ENCODE results near the gene BCDIN3D.
A peak's percentile ranks its signal among the peaks of the same experiment; 100 is the strongest.
"Not testable (repeated sequence)": the region's sequence is repeated elsewhere in the genome, so short reads cannot be mapped to it uniquely, and the experiment has no call there.

BCDIN3D gene

DNA sequence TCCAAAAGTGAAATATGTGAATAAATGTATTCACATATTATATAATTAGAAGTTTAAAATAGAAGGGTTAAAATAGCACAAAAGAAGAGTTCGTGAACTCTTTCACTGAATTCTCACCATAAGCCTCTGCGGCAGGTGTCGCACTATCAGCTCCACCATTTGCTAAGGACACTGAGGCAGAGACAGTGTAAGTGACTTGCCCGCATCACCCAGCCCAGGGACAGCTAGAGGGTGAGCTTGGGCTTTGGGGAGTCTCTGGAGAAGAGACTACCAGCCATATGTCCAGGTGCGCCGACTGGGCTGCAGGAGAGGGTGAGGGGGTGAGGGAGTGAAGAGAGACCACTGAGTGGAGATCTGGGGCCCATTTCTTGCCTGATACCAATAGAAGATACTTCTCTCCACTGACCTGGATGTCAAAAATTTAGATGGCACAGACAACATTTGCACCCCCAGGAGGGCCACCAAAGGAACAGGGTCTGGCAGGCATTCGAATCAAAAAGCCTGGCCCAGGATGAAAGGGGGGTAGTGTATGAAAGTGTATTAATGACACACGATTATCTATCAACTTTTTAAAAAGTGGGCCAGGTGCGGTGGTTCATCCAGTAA is 32.3 kb upstream of the BCDIN3D start:
- no peak for DNase-seq

DNA sequence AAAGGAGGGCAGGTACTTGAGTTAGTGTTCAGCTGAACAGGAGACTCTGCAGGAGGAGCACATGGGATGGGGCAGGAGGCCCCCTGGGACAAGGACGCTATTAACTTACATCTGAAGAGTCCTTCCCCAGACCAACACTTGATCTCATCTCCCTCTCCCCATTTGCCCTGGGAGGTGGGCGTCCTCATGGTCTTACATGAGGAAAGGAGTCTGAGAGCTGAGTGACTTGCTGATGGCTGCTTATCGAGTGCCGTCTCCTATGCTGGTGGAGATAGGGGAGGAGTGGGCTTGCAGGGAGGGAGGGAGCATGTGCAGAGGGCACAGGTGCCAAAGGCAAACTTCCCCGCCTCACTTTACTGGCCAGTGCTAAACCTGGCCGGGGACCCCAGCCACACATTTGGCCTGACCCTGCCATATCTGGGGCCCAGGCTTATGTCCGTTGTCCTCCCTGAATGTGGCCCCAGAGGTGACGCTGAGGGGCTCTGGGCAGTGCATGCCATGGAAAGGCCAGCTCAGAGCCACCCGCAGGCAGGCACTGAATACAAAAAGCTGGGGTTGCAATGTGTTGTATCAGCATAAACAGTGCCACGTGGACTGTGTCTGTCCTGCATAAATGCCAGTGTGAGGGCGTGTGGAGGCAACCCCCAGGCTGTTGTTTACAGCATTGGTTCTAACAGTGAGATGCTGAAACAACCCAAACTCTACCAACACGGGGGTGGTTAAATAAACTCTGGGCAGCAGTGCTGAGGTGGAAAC is 31.4 kb upstream of the BCDIN3D start:
- no peak for DNase-seq

GRCh38 chr12:49873361-49873934 is 30.5 kb upstream of the BCDIN3D start:
- no peak for DNase-seq

- peak; percentile 77 for DNase-seq
Measured at GRCh38 chr12:49872781-49873181, 29.9 kb upstream of the BCDIN3D start.

DNA sequence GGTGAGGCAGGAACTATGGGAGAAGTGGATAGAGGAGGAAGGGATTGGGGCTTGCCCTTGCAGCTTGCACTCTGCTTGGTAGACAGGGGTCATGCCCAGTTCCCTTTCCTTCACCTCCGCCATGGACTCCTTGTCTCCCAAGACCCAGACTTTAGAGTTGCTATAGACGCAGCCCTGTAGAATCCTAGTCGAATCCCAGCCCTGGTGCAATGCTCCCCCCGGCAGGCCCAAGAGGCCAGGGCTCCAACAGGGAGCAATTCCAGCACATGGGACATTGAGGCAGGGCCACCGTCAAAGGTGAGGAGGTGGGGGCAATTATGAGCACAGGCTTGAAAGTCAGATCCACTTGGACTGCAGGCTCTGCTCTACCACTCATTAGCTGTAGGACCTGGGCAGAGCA is 29.5 kb upstream of the BCDIN3D start:
- DNase-seq: no peak

DNA sequence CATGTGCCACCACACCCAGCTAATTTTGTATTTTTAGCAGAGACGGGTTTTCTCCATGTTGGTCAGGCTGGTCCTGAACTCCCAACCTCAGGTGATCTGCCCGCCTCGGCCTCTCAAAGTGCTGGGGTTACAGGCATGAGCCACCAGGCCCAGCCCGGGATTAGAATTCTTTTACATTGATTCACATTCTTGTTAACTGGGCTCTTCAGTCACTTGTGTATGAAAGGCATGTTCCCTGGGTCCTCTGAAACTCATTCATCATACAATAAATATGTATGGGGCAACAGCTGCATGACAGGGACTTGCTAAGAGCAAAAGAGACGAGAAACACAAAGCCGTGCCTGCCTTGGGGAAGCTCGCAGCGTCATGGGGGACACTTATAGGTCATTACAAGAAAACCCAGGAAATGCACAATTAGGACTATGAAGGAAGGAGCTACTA is 28.9 kb upstream of the BCDIN3D start:
- not testable (repeated sequence) for DNase-seq

- DNase-seq: no peak
Measured at GRCh38 chr12:49871263-49871561, 28.3 kb upstream of the BCDIN3D start.

DNA sequence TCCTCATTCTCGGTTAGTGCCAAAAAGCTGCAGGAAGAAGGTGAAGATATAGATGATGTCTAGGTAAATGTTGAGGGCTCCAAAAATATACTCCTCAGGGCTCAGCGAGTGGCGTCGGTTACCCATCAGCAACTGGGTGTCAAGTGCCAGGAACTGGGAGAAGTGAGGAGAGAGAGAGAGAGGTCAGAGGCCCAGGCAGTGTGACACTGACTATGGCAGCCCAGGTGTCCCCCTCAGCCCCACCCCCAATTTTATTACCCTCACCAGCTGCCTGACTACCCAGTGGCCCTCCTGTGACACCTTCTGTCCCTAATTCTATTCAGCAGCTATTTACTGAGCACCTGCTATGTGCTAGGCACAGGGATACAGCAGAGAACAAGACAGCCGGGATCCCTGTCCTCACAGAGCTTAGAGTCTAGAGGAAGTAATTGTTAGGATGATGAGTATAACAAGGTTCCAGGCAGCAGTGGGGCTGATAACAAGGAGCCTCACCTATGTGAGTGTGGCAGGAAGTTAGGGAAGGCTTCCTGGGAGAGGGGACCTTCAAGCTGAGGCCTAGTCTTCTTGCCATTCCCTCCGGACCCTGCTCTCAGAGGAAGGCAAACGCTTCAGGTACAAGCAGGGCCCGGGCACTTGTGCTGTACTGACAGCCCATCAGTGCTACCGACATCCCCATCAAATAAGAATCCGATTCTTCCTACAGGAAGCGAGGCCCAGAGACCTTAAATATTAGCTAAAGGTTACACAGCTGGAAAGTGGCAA is 27.8 kb upstream of the BCDIN3D start:
- DNase-seq: no peak

- no peak for DNase-seq
Measured at GRCh38 chr12:49869816-49870500, 27.1 kb upstream of the BCDIN3D start.

- DNase-seq: peak; percentile 93
Measured at GRCh38 chr12:49868952-49869815, 26.3 kb upstream of the BCDIN3D start.

GRCh38 chr12:49868449-49868848 is 25.5 kb upstream of the BCDIN3D start:
- no peak for DNase-seq

DNA sequence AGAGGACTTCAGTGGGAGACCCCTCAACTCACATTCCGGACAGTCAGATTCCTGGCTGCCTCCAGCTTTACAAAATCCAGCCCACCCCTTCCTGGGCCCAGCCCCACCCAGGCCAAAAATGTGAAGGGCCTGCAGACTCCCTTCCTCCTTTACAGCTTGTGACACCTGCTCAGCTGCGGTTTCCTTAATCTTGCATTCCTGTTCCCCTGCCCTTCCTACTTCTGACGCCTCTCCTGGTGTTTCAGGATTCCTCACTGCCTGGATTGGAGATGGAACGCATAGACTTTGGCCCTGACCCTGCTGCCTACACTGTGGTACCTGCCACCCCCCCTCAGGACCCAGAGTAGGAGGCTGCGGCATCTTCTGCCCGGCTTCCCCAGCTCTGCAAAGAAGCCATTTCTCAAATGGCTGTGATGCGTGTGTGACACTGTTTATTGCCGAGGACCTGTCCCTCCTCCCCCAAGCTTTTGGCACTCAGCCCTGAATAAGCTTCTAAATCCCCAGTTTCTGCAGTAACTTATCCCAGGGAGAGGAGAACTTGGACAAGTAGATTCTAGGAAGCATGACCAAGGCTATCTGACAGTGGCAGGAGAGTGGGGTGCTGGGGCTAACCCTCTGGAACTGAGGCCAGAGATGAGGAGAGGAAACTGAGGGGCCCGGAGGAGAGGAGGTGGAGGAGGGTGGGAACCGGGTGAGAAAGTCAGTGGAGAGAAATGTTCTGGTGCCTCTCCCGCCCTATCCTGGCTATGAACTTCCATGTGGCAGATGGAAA is 24.9 kb upstream of the BCDIN3D start:
- no peak for DNase-seq

DNA sequence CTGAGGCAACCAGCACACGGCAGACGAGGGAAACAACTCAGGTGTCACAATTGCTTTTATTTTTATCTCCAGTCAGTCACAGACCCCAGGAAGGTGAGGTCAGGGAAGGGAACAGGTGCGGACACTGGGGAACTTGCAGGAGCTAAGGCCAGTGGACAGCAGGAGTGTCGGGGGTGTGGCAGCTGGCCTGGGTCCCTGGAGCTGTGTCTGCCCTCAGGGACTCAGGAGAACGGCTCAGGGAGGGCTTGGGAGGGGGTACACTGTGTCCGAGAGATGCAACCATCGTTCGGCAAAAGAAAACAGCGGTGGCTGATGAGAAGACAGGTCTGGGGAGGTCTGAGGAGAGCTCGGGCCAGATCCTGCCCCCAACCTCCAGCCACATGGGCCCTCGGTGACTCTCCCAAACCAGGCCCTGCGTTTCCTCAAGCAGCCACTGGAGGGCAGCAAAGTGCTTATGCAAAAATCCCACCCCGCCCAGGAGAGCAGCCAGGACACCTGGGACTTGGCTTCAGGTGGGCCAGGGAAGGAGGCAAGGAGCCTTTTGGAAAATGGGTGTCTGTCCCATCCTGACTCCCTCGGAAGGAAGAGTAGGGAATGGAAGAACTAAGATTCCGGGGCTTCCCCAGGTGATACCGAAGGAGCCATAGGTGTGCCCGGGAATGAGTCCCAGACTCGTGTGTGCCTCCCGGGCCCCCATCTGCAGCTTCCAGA is 24.1 kb upstream of the BCDIN3D start:
- peak; percentile 83 for DNase-seq

- DNase-seq: no peak
Measured at GRCh38 chr12:49865782-49866135, 22.9 kb upstream of the BCDIN3D start.

- DNase-seq: no peak
Measured at GRCh38 chr12:49865109-49865781, 22.3 kb upstream of the BCDIN3D start.

DNA sequence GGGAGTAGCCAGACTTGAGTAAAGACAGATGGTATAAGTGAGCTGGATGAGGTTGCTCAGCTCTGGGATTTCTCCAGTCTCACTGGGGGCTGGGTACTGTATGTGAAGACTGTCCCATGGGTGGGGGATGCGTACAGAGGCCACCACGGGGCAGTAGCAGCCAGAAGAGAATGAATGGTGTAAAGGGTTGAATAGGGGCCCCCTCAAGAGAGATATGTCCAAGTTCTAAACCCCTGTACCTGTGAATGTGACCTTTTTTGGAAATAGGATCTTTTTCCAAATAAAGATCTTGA is 21.8 kb upstream of the BCDIN3D start:
- DNase-seq: no peak

DNA sequence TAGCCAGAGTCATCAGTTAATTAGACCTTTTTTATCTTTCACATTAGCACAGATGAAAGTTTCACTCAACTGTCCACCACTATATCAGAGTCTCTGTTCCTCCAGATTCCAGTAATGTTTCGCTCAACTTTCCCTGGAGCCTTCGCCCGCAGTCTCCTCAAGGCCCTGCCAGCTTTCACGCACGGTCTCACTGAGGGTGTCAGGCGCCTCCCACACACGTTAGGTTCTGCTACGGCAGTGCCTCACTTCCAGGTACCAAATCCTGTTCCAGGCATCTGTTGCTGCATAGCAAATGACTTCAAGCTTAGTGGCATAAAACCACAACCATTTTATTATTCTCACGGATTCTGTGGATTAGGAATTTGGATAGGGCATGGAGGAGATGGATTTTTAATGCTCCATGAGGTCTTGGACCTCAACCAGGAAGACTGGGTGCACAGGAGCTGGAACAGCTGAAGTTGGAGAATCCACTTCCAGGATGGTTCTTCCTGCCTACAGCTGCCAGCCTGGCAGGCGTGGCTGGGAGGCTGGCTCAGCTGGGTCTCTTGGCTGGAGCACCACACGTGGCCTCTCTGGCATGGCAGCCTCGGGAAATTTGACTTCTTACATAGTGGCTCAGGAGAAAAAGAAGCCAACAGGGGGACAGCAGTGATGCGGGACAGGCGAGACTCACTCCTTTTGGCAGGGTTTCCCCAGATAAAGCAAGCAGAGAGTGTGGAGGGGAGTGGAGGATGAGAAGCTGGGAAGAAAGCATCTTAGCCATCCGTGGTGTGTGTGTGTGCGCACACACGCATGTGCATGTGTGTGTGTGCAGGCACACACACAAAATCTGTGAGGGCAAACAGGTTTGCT is 21.3 kb upstream of the BCDIN3D start:
- no peak for DNase-seq

- not testable (repeated sequence) for DNase-seq
Measured at GRCh38 chr12:49860921-49861320, 18.0 kb upstream of the BCDIN3D start.

DNA sequence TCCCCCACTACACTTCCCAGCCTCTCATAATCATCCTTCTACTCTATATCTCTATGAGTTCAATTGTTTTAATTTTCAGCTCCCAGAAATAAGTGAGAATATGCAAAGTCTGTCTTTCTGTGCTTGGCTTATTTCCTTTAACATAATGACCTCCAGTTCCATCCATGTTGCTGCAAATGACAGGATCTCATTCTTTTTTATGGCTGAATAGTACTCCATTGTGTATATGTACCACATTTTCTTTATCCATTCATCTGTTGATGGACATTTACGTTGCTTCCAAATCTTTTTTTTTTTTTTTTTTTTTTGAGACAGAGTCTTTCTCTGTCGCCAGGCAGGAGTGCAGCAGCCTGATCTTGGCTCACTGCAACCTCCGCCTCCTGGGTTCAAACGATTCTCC is 13.0 kb upstream of the BCDIN3D start:
- not testable (repeated sequence) for DNase-seq

Data from hematopoietic multipotent progenitor cell treated with erythropoietin and hydrocortisone succinate and interleukin-3 and kit ligand, for 4 days (in vitro differentiated cells).